IMR-90 (cell line): ENCODE results near the gene ZBTB7B. TPM values are rescaled to one million over a fixed set of nuclear protein-coding genes. Genes with fewer than 3 reads are reported as not detected.
A peak's percentile ranks its signal among the peaks of the same experiment; 100 is the strongest.

Source experiments
- ATAC-seq: fragments of 200-7000 bp; cut with Tn5 transposase; 2 replicates; pipeline ENCODE4 v1.9.1; 2020; ENCODE audit warnings: low read depth, mild to moderate bottlenecking, moderate library complexity
- BruUV-seq: library from RNA; stranded (reverse); fragments of 400-500 nt; replicated peaks from 2 replicates; lab custom pipeline; 2021; lab: Mats Ljungman, UMichigan
- CTCF ChIA-PET: fragments of 300-600 bp; formaldehyde crosslinking; extraction: SDS; loops from one replicate; lab custom pipeline; 2021; ENCODE audit warnings: antibody characterized with exemption; lab: Yijun Ruan, JAX
- POLR2A ChIA-PET: fragments of 300-600 bp; sonication (Branson Sonifier 250); formaldehyde crosslinking; loops from one replicate; lab custom pipeline; 2022; ENCODE audit warnings: antibody characterized with exemption; ENCODE audit not compliant: unreplicated experiment; lab: Charles Lee
- DNase-seq: peaks from one replicate; pipeline ENCODE4 v3.0.0; 2013
- H2AFZ ChIP-seq: replicated peaks from 2 replicates; pipeline ENCODE3; 2013; ENCODE audit warnings: low read length, mild to moderate bottlenecking; ENCODE audit not compliant: poor library complexity
- H2AK5ac ChIP-seq: 2 replicates; pipeline ENCODE4 v1.6.1; 2013; ENCODE audit warnings: low read depth, low read length, inconsistent platforms
- H2AK9ac ChIP-seq: replicated peaks from 2 replicates; pipeline ENCODE3; 2013; ENCODE audit warnings: mild to moderate bottlenecking, low read depth, low read length, moderate library complexity; ENCODE audit not compliant: poor library complexity
- H2BK120ac ChIP-seq: 2 replicates; pipeline ENCODE4 v1.6.1; 2013; ENCODE audit warnings: low read depth, low read length, inconsistent platforms
- H2BK15ac ChIP-seq: 3 replicates; pipeline ENCODE4 v1.6.1; 2013; ENCODE audit warnings: low read depth, low read length, inconsistent platforms
- H2BK20ac ChIP-seq: 2 replicates; pipeline ENCODE4 v1.6.1; 2013; ENCODE audit warnings: low read depth, mild to moderate bottlenecking, inconsistent platforms, low read length, moderate library complexity
- H2BK5ac ChIP-seq: 2 replicates; pipeline ENCODE4 v1.6.1; 2013; ENCODE audit warnings: mild to moderate bottlenecking, low read depth, low read length, inconsistent platforms; ENCODE audit not compliant: poor library complexity, severe bottlenecking
- H3K14ac ChIP-seq: replicated peaks from 2 replicates; pipeline ENCODE4 v1.6.1; 2013; ENCODE audit warnings: low read depth, low read length, inconsistent platforms
- H3K18ac ChIP-seq: 2 replicates; pipeline ENCODE4 v1.6.1; 2013; ENCODE audit warnings: low read depth, low read length, control low read depth
- H3K23ac ChIP-seq: 2 replicates; pipeline ENCODE4 v1.6.1; 2013; ENCODE audit warnings: low read depth, low read length, inconsistent platforms
- H3K27ac ChIP-seq: 2 replicates; pipeline ENCODE4 v1.5.1; 2013; ENCODE audit warnings: mild to moderate bottlenecking, control low read depth, low read length; ENCODE audit not compliant: insufficient read depth
- H3K27me3 ChIP-seq: 2 replicates; pipeline ENCODE4 v1.6.1; 2013; ENCODE audit warnings: low read length; ENCODE audit not compliant: control insufficient read depth, insufficient read depth
- H3K36me3 ChIP-seq: 2 replicates; pipeline ENCODE4 v1.6.1; 2013; ENCODE audit warnings: low read length, mixed read lengths; ENCODE audit not compliant: control insufficient read depth, insufficient read depth
- H3K4ac ChIP-seq: 2 replicates; pipeline ENCODE4 v1.6.1; 2013; ENCODE audit warnings: low read depth, low read length, inconsistent platforms
- H3K4me1 ChIP-seq: 2 replicates; pipeline ENCODE4 v1.6.1; 2013; ENCODE audit warnings: low read length, mixed read lengths; ENCODE audit not compliant: control insufficient read depth, insufficient read depth
- H3K4me2 ChIP-seq: 2 replicates; pipeline ENCODE4 v1.6.1; 2013; ENCODE audit warnings: low read depth, mild to moderate bottlenecking, control low read depth, low read length, moderate library complexity
- H3K4me3 ChIP-seq: 2 replicates; pipeline ENCODE4 v1.5.1; 2013; ENCODE audit warnings: low read depth, mild to moderate bottlenecking, control low read depth, low read length, moderate library complexity; ENCODE audit not compliant: insufficient read depth
- H3K56ac ChIP-seq: 2 replicates; pipeline ENCODE4 v1.6.1; 2013; ENCODE audit warnings: low read length, inconsistent platforms; ENCODE audit not compliant: insufficient read depth; ENCODE audit errors: extremely low read depth
- H3K79me1 ChIP-seq, 2 experiments: 2 replicates each; pipeline ENCODE4 v1.6.1; 2013; ENCODE audit warnings: low read length in 2 of 2, inconsistent platforms in 1 of 2, low read depth in 1 of 2
- H3K9ac ChIP-seq: 2 replicates; pipeline ENCODE4 v1.6.1; 2013; ENCODE audit warnings: low read depth, low read length, control low read depth
- H3K9me1 ChIP-seq: 2 replicates; pipeline ENCODE4 v1.6.1; 2013; ENCODE audit warnings: low read length, inconsistent platforms; ENCODE audit not compliant: insufficient read depth
- H3K9me3 ChIP-seq: 2 replicates; pipeline ENCODE4 v1.6.1; 2013; ENCODE audit warnings: low read length; ENCODE audit not compliant: control insufficient read depth, insufficient read depth
- H4K20me1 ChIP-seq: 2 replicates; pipeline ENCODE4 v1.6.1; 2013; ENCODE audit warnings: low read length, inconsistent platforms; ENCODE audit not compliant: insufficient read depth
- H4K5ac ChIP-seq: 2 replicates; pipeline ENCODE4 v1.6.1; 2013; ENCODE audit warnings: mild to moderate bottlenecking, low read depth, low read length, control low read depth
- H4K8ac ChIP-seq, 2 experiments: 2 replicates each; pipeline ENCODE4 v1.6.1; 2013; ENCODE audit warnings: low read depth in 2 of 2, low read length in 2 of 2, control low read depth in 1 of 2, inconsistent platforms in 1 of 2
- H4K91ac ChIP-seq: 2 replicates; pipeline ENCODE4 v1.6.1; 2013; ENCODE audit warnings: low read depth, low read length, inconsistent platforms; ENCODE audit not compliant: insufficient read depth
- CHD1 ChIP-seq: IDR thresholded peaks from 2 replicates; pipeline ENCODE4 v1.6.1; 2012; ENCODE audit warnings: low read depth, low read length, improper control_type of control experiment
- CTCF ChIP-seq: conservative IDR thresholded peaks from 2 replicates; pipeline ENCODE4 v1.5.1; 2012; ENCODE audit warnings: mild to moderate bottlenecking, low read depth, low read length, improper control_type of control experiment
- ELK1 ChIP-seq: fragments of 150-350 bp; IDR thresholded peaks from 2 replicates; pipeline ENCODE4 v1.6.1; 2016; ENCODE audit warnings: low read depth, mild to moderate bottlenecking, low read length, moderate library complexity, borderline replicate concordance
- MAZ ChIP-seq: IDR thresholded peaks from 2 replicates; pipeline ENCODE4 v1.6.1; 2012; ENCODE audit warnings: low read depth, mild to moderate bottlenecking, low read length, improper control_type of control experiment, moderate library complexity, borderline replicate concordance
- POLR2A ChIP-seq: IDR thresholded peaks from 2 replicates; pipeline ENCODE4 v1.6.1; 2012; ENCODE audit warnings: mild to moderate bottlenecking, low read depth, low read length
- RFX5 ChIP-seq: IDR thresholded peaks from 2 replicates; pipeline ENCODE4 v1.8.0; 2012; ENCODE audit warnings: low read depth, mild to moderate bottlenecking, low read length, moderate library complexity
- USF2 ChIP-seq: fragments of 150-350 bp; IDR thresholded peaks from 2 replicates; pipeline ENCODE4 v1.6.1; 2017; ENCODE audit warnings: mild to moderate bottlenecking, antibody characterized with exemption, low read length, low read depth
- WGBS, 2 experiments: methylation state at CpG; one replicate each; pipeline versions ENCODE4 v1.1.5 to v1.1.7; 2013; ENCODE audit warnings: missing lambda C conversion rate in 2 of 2; ENCODE audit not compliant: insufficient read length in 1 of 2; ENCODE audit errors: extremely low coverage in 2 of 2; 5-methylcytosine and 5-hydroxymethylcytosine counted together
- dilution Hi-C: fragments of 300-500 bp; cut with HindIII; formaldehyde crosslinking; loops from one replicate; pipeline ENCODE4 v1.14.3; 2018; ENCODE audit warnings: low sequenced_read_pairs; ENCODE audit not compliant: unreplicated experiment
- in situ Hi-C: fragments of 300-500 bp; cut with MboI; formaldehyde crosslinking; loops from 3 replicates; pipeline ENCODE4 v1.14.3; 2019; ENCODE audit warnings: low sequenced_read_pairs, inconsistent platforms, mixed read lengths
- intact Hi-C: fragments of 100-400 bp; cut with micrococcal nuclease; formaldehyde crosslinking; loops from 2 replicates; pipeline ENCODE4 v1.10.0; 2022
- polyA plus RNA-seq, 3 experiments: library from polyadenylated mRNA; depleted of rRNA; stranded (reverse); fragments of >200 nt; gene quantifications; 2 replicates each; pipeline ENCODE4 v1.2.3, GENCODE V29; 2012; ENCODE audit warnings: low replicate concordance in 1 of 3
- total RNA-seq: library from RNA; depleted of rRNA; stranded (reverse); fragments of >200 nt; gene quantifications from 2 replicates; pipeline ENCODE4 v1.2.3, GENCODE V29; 2012

The ZBTB7B gene
- total and polyA plus RNA-seq, 2 of the 4 experiments (the other 2 are of a cell fraction), result 7.7 to 17.4 TPM

- H4K8ac ChIP-seq, result peak overlapping the region; percentile 92 to 98; a peak in 3 of 4 replicates
- H2BK120ac ChIP-seq, result peak overlapping the region; percentile 70
- peak overlapping the region; percentile 93 for H3K56ac ChIP-seq
- peaks cover 21% of the 10 kb centered on the region for H3K4me1 ChIP-seq
- H3K9me1 ChIP-seq, result peaks cover 12% of the 10 kb centered on the region
- peak overlapping the region; percentile 98 for H2AK9ac ChIP-seq
- peak overlapping the region; percentile 93 for H2AFZ ChIP-seq
- dilution Hi-C loops, result no loop called here
- H3K79me1 ChIP-seq, result peaks cover 14 to 67% of the 10 kb centered on the region in 2 experiments
- BruUV-seq, result no TSS peak
- peak overlapping the region; percentile 98 for H4K91ac ChIP-seq
- H2BK20ac ChIP-seq, result peak overlapping the region; percentile 65; the same call in 1 of the 2 replicates
- peak overlapping the region; percentile 95 for H3K9ac ChIP-seq
- peak overlapping the region; percentile 99 for H2AK5ac ChIP-seq
- peak overlapping the region; percentile 100 for H3K14ac ChIP-seq
- WGBS, 2 experiments, result no CpG with 5 or more reads among the region's 37 CpGs
- no peaks in the 10 kb centered on the region for H3K27me3 ChIP-seq
- H3K4ac ChIP-seq, result peak overlapping the region; percentile 99
- CTCF ChIA-PET, result interaction anchor here (0.6 to 1.6 kb wide), 2 partner anchors 14 to 16 kb away, joined by 3 to 7 read pairs; no protein-coding TSS in a partner anchor
- ATAC-seq (no peak), DNase-seq (no peak)
- H2BK15ac ChIP-seq, result peak overlapping the region; percentile 89; the same call in 2 of the 3 replicates
- H3K9me3 ChIP-seq, result no peaks in the 10 kb centered on the region
- in situ Hi-C loops, result no loop called here
- no peaks in the 10 kb centered on the region for H4K20me1 ChIP-seq
- H3K23ac ChIP-seq, result peak overlapping the region; percentile 99
- H3K4me2 ChIP-seq, result peak overlapping the region; percentile 97
- POLR2A ChIA-PET, result no interaction called here
- intact Hi-C loops, result loop anchor here (5.0 kb wide), 1 partner anchor 49 kb away; the partner anchor contains the start of gene ADAM15
- TF ChIP-seq CTCF, result no peak
- no peak for TF ChIP-seq CHD1
- TF ChIP-seq POLR2A, result no peak
- TF ChIP-seq RFX5, result no peak
- no peak for TF ChIP-seq USF2
- no peak for TF ChIP-seq ELK1
- TF ChIP-seq MAZ, result peak; percentile 54; the same call in 1 of the 2 replicates
- H3K27ac ChIP-seq, result peak overlapping the region; percentile 96
- H2BK5ac ChIP-seq, result peak overlapping the region; percentile 91
- no peaks in the 10 kb centered on the region; the same call in none of the 2 replicates for H3K36me3 ChIP-seq
- peak overlapping the region; percentile 88 for H3K18ac ChIP-seq
- H3K4me3 ChIP-seq, result peak overlapping the region; percentile 98
- H4K5ac ChIP-seq, result peak overlapping the region; percentile 92
Observed at GRCh38 chr1:155003227-155003765, 694 bp downstream of the ZBTB7B start.
